ENCODE data around the gene ENTPD2.

GRCh38 chr9:137088121-137088520 lies 34.3 kb upstream of the ENTPD2 start:
- TF ChIP-seq CTCF (conservative IDR thresholded peaks at IDR 0.05; ENCODE audit: low read length), result no peak
- TF ChIP-seq EZH2phosphoT487 (IDR thresholded peaks at IDR 0.05; ENCODE audit: borderline replicate concordance, low read depth, low read length), result no peak

Measured in OCI-LY7 (cell line).